GM21423 (cell line): ENCODE data around the gene CIRBP.
"Not testable (repeated sequence)": the region's sequence is repeated elsewhere in the genome, so short reads cannot be mapped to it uniquely, and the experiment has no call there.

Experiments used
- ATAC-seq: cut with Tn5 transposase; IDR thresholded peaks from one replicate; pipeline ENCODE4 v1.9.1; 2021; ENCODE audit warnings: mild to moderate bottlenecking, moderate library complexity; ENCODE audit not compliant: unreplicated experiment

The CIRBP gene

DNA sequence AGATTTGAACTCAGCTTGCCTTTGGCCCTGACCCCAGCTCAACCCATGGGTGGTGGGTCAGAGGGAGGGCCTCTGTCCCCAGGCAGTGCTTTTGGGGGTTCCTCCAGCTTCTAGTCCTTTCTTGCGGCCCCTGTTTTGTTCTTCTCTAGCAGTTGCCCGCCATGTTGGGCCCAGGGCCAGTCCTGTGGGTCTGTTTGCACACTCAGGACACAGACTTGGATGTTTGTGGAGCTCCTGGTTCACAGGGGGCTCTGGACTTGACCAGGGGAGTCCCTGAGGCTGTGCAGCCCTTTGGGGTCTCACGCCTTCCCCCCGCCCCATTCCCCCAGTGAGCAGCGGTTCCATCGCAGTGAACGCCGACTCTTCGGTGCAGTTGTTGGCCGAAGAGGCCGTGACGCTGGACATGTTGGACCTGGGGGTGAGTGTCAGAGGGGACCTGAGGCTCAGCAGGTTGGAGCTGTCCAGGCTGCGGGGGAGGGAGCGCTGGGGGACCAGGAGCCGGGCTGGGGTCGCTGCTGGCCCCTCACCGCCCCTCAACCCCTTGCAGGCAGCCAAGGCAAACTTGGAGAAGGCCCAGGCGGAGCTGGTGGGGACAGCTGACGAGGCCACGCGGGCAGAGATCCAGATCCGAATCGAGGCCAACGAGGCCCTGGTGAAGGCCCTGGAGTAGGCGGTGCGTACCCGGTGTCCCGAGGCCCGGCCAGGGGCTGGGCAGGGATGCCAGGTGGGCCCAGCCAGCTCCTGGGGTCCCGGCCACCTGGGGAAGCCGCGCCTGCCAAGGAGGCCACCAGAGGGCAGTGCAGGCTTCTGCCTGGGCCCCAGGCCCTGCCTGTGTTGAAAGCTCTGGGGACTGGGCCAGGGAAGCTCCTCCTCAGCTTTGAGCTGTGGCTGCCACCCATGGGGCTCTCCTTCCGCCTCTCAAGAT, 25.1 kb upstream of the CIRBP start:
- no peak for ATAC-seq

DNA sequence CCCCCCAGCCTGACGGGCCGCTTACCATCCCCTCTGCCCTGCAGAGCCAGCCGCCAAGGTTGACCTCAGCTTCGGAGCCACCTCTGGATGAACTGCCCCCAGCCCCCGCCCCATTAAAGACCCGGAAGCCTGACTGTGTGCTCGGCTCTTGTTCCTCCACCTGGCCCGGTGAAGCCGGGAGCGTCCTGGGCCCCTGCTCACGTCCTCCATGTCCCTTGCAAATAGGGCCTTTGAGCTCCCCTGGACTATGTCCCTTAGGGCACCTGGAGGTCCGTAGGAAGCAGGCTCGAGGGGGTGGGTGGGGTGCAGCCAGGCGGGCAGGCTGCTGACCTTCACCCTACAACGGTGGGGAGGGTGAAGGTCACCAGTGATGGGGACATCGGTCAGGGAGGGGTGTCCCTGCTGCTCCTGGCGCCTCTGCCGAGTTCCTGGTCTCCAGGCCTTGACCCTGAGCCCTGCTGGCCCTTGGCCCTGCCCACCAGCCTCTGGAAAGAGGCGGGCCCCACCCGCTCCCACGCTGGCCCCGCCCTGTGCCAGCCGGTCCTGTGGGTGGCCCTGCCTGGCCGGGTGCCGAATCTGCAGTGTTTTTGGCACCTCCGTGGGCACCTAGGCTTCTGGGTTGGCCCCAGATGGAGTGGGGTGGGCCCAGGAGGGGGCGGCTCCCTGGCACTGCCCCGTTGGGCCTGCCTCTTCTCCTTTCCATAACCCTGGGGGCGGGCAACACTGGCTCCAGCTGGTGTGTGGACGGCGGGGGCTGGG, 24.3 kb upstream of the CIRBP start:
- no peak for ATAC-seq

DNA sequence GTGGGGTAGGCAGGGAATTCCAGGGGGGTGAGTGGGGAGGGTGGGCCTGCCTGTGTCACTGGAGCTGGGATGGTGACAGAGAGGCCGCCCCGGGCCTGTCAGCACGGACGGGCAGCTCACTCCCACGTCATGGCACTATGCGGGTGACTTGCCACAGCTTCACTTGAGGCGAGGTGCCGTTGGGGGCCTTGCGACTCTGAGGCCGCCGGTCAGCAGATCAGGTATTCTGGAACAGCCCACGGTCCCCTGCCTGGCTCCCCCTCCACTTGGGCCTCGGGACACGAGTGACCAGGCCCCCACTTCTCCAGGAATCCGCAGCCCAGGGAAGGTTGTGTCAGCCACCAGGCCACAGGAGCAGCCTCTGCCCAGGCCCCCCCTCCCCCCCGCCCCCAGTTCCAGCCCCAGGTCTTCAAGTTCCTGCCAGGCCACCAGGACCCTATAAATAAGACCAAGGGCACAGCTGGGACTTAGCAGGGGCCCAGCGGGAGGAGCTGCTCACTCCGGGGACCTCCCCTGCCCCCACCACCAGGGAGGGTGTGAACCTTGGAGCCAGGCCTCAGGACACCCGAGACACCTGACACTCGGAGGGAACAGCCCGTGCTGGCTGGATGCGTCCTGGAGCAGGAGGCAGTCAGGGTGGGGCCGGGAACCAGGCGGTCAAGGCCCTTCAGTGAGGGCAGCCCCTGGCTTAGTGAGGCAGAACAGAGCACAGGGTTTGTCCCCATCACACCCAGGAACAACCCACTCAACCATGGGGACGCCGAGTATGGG, 23.5 kb upstream of the CIRBP start:
- ATAC-seq, result no peak

- not testable (repeated sequence) for ATAC-seq
These were observed 22.7 kb upstream of the CIRBP start for GRCh38 chr19:1246265-1247087.

- ATAC-seq, result no peak
These were observed 21.4 kb upstream of the CIRBP start for GRCh38 chr19:1247748-1248138.

GRCh38 chr19:1248139-1248785, 20.9 kb upstream of the CIRBP start, which contains the start of gene MIDN:
TSS of gene MIDN (plus strand) at chr19:1248583. CDS start at chr19:1250297, 1,714 bp downstream.
- ATAC-seq, result peak; percentile 19

GRCh38 chr19:1248786-1249297, 20.3 kb upstream of the CIRBP start:
- ATAC-seq, result peak; percentile 29

DNA sequence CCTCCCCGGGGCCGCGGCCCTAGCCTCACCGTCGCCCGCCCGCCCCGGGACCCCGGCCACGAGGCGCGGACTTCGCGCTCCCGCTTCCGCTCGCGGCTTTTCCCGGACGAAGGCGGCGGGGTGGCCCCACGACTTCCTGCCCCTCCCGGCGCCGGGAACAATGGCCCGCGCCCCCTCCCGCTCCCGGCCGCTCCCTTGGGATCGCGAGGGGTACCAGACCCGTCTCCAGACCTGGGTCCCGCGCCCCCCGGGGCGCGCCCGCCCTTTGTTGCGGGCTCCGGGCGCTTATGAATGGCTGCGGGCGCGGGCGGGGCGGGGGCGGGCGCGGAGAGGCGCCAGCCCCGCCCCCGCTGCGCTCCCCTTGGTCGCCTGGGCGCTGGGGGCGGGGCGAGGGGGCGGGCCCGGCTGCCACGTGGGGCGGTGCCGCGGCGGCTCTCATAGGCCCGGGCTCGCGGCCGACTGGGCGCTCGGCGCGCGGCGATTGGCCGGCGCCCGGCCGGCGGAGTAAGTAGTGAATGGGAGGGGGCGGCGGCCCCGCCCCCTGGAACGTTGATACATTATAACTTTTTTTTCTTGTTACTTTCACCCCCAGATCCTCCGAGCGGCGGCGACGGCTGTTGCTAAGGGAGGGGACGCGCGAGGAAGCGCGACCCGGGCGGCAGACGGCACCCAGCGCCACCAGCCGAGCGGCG, 19.7 kb upstream of the CIRBP start:
- peak; percentile 43 for ATAC-seq

GRCh38 chr19:1249990-1250436, 19.1 kb upstream of the CIRBP start:
- ATAC-seq, result no peak

- ATAC-seq, result no peak
These were observed 18.5 kb upstream of the CIRBP start for GRCh38 chr19:1250437-1251260.

GRCh38 chr19:1251330-1252220, 17.6 kb upstream of the CIRBP start:
- ATAC-seq, result no peak

DNA sequence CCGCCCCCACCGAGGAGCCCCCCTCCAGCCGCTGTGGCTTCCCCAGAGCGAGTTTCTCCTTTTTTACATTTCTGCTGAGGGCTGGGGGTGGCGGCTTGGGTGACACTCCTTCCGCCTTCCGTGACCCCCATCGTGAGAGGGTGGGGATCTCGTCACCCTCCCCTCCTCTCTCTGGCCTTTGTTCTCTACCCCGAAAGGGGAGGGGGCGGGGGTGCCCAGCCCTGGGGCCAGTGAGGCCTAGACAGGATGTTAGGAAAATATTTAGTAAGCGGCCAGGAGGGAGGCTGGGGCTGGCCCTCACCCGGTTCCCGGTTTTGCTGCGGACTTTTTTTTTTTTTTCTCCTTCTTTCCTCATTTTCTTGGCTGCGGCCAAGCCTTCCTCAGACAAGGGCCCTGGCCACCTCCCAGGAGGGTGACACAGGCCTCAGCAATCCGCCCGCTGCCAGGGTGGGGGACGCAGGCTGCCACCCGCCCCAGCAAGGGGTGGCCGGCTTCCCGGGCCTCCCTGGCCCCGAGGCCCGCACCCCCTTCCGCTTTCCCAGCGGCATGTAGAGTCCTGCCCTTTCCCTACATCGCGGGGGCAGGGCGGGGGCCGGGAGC, 16.8 kb upstream of the CIRBP start:
- ATAC-seq, result no peak

DNA sequence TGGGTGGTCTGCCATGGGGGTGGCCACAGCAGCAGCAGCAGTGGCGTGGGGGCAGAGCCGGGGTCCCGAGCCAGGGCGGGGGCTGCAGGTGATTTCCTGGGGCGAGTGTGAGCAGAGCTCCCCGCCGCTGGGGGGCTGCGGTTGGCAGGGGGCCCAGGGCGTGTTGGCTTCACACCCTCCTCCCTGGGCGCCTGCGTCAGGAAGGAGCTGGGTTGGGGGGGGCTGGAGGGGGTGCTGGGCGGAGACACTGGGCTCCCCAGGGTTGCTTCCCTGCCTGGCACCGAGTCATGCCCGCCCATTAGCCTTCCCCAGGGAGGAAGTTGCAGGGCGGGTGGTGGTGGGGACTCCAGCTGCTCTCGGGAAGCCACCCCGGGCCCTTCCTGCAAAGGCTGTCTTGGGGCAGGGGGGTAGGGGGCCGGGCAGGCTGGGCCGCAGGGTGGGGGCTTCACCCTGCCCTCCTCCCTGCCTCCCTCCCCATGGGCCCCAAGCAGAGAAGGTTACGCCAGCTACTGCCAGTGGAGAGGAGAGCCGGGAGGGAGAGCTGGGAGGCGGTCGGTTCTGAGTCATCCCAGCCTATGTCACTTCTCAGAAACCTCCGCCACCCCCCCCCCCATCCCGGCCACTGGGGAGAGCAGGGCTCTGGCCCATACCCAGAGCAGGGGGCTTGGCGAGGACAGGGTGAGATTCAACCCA, 16.2 kb upstream of the CIRBP start:
- ATAC-seq, result no peak

DNA sequence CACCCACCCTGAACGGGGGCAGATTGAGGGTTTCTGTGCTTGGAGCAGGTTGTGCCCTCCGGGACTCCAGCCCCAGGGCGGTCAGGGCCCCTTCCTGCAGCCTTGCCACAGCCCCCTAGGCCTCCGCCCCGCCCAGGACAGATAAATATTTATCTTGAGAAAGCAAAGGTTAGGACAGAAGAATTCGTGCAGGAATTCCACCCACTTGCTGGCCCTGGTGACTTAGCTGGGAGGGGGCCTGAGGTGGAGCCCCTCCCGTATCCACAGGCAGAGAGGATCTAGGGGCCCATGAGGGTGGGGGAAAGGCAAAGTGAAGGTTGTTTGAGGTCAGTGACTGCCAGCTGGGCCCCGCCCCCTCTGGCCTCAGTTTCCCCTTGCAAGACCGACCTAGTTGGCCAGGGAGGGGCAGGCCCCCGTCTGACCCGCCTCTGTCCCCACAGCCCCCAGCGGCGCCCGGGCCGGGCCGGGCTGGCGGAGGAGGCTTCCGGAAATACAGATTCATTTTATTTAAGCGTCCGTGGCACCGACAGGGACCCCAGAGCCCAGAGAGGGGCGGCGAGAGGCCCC, 15.5 kb upstream of the CIRBP start:
- no peak for ATAC-seq

- ATAC-seq, result no peak
These were observed 15.0 kb upstream of the CIRBP start for GRCh38 chr19:1254081-1254527.
